HG02678 (cell line): ENCODE data around the gene STK17A.
"Not testable (repeated sequence)": the region's sequence is repeated elsewhere in the genome, so short reads cannot be mapped to it uniquely, and the experiment has no call there.

ENCODE experiments used
- ATAC-seq: cut with Tn5 transposase; IDR thresholded peaks from one replicate; pipeline ENCODE4 v1.9.1; 2021; ENCODE audit warnings: mild to moderate bottlenecking, moderate library complexity; ENCODE audit not compliant: unreplicated experiment

Gene STK17A

DNA sequence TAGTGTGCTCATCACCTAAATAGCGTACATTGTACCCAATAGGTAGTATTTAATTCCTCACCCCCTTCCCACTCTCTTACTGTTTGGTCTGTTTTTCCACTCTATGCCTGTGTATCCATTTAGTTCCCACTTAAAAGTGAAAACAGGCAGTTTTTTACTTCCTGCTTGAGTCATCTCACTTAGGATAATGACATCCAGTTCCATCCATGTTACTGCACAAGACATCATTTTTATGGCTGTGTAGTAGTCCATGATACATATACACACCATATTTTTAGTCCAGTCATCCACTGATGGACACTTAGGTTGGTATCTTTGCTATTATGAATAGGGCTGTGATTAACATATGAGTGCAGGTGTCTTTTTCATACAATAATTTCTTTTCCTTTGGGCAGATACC, 10.1 kb downstream of the STK17A start:
- no peak for ATAC-seq

DNA sequence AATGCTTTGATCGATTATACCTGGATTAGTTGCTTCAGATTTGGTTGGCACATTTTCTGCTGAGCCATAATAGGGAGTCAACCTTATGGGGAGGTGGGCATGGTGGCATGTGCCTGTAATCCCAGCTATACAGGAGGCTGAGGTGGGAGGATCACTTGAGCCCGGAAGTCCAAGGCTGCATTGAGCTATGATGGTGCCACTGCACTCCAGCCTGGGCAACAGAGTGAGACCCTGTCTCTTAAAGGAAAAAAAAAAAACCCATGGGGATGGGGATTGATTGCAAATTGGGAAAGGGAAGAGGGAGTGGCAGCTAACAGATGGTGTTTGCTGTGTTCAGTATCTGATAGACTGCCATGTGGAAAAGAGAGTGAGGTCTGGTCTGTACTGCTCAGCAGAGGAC, 11.1 kb downstream of the STK17A start:
- ATAC-seq, result no peak

DNA sequence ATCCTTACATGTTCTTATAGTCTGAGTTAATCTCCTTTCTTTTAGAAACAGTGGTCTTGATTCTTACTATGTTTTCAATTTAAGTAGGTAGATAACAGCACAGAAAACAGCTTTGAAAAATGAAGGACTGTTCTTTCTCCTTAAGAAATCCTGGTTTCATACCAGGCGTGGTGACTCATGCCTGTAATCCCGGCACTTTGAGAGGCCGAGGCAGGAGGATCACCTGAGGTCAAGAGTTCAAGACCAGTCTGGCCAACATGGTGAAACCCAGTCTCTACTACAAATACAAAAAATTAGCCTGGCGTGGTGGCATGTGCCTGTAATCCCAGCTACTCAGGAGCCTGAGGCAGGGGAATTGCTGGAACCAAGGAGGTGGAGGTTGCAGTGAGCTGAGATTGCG, 13.5 kb downstream of the STK17A start:
- ATAC-seq, result not testable (repeated sequence)

DNA sequence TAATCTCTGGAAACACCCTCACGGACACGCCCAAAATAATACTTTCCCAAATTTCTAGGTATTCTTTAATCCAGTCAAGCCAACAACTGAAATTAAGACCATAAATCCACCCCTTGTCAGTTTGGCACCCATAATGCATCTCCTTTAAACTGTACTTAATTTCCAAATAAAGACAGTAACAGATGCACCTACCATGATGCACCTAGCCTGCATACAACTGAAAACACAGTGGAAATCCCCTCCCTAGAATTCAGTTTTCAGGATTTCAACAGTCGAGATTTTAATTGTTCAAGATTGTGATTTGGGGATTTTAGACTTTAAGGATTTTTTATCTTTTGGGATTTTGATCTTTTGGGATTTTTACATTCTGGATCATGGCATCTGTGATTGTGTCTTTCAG, 17.1 kb downstream of the STK17A start:
- no peak for ATAC-seq

DNA sequence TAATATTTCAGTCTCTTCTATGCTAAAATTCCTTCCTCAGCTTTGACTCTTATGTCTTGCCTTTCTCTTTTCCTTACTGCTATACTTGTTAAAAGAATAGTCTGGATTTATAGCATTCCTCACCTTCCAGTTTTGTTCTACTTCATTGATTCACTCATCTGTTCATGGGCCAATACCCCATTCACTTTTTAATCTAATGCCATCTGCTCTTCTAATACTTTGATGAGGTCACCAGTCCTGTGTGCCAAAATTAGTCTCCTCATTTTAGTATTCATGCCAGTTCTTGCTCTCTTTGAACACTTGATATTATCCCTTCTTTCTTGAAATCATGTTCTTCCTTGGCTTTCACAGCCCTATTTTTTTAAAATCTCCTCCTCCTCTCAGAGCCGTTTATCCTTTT, 19.3 kb downstream of the STK17A start:
- no peak for ATAC-seq

DNA sequence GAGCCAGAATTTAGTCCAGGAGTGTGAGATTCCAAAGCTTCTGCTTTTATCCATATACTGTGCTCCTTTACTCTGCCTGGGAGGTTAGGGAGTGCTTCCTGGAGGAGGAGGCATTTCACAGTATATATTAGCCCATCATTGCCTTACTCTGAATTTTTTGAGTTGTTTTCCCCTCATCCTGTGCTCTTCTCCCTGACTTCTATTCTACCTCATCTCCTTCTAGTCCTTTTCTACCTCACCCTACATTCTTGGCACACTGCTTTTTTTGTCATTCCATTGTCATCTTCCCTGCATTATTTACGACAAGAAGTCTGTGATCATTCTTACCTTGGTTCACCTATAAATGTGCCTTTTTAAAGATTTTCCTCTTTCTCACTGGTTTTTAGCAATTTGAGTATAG, 21.3 kb downstream of the STK17A start:
- no peak for ATAC-seq

DNA sequence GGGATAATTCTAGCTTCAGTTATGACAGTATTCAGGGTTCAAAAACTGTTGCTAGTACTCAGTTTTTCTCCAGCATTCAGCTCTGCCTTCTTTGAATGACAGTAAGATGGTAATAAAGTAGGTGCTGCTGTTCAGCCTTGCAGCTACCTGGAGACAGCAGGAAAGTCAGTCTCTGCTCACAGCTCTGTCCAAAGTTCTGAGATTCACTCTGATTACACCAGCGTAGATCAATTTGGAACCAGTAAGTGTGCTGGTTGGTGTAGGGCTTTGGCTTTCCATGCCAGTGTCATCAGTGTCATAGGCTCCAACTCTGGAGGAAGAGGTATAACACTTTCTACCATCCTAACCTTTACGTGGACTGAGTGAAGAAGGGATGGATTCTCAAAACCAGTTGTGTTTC, 26.2 kb downstream of the STK17A start:
- no peak for ATAC-seq

DNA sequence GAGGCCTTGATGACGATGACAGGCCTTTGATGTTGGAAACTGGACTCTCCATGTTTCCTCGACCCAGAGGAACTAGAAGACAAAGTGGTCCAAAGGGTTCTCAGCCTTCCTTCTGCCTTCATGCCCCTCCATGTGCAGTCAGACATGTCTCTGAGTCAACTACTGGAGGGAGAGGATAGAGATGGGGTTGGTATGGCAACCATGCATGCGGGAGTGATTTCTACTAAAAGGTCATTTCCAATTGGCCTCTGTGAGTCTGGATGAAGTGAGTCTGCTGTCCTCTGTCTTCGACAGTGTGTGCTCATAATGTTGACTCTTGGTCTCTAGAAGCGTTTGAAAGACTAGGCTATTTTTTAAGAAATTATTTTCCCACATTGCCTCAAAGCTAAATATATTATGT, 29.2 kb downstream of the STK17A start:
- ATAC-seq, result no peak

DNA sequence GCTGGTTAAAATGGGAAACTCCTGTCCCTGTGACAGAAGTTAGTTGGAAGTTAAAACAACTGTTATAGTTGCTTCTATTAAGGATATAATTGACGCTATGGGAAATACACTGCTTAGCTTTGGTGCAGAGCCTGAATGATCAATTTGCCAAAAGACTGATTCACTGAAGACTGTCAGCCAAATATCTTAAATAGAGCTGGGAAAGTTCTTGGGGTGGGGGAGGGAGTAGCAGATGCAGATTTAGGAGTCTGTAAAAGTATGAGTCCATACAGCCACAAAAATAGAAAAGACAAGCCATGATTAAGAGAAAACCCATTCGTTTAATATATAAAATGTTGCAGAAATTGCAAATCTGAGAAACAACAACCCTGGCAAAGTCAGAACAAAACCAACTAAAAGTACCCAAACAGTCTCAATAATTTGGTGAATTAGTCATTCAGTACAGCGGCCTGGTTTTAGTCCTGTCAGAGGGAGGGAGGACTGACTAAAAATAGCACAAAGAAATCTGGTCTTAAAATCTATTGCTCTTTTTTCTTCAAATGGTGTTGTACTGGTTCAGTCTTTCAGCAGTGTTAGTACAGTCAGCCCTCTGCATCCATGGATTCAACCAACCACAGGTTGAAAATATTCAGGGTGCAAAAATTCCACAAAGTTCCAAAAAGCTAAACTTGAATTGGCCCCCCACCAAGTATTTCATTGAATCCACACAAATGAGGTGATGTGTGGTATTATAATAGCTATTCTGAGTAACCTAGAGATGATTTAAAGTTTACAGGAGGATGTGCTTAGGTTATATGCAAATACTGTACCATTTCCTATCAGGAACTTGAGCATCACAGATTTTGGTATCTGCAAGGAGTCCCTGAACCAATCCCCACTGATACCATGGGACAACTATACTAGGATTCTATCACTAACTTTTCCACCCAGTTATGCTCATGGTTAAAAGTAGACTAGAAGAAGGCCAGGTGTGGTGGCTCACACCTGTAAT, 30.0 kb downstream of the STK17A start:
- peak; percentile 68 for ATAC-seq

DNA sequence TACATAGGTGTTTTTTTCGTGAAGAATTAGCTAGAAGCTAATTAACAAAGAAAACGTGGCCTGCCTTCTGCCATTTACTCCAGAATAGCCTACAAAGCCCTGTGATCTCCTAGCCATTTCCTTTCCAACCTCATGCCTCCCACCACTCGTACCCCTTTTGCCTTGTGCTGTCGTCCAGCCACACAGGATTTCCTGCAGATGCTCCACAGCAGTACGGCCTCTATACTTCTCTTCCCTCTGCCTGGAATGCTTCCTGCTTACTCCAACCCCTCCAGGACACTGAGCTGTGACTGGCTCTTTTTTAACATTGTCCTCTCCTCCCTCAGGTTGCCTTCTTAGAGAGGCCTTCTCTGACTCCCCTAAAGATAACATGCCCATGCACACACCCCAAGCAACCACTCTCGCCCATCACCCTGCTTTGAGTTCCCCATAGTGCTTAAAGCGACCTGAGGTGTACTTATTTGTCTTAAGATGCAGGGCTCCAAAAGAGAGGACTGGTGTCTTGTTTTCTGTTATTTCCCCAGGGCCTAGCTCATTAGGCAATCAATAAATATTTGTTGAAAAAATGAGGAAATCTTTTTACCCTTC, 32.7 kb downstream of the STK17A start:
- no peak for ATAC-seq

DNA sequence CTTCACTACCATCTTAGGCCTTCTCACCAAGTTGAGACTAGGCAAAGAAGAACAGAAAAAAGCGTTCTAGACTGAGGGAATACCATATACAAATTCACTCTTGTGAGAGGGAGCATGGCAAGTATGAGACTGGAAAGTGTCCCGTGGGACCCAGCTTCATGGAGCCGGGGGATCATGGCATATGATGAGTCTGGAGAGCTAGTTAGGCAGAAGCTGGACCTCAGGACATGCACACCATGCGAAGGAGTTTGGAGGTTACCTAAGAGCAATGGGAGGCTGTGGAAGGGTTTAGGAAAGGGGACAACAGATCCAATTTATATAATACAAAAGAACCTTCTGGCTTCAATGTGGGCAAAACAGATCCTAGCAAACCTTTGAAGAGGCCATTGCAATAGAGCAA, 34.1 kb downstream of the STK17A start:
- ATAC-seq, result no peak

DNA sequence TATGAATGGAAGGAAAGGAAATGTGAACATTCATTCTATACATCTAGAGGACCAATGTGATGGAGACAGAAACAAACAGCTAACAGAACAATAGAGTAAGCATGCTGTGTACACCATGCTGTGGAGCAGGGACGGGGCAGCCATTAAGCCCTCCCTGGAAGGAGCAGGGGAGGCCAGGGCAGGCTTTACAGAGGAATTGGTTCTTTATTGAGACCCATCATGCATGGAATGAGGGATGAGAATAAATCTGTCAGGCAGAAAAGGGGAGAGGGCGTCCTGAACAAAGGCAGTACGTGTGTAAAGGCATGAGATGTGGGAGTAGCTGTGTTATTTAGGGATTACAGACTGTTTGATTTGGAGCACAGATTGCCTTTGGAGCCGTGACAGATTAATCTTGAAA, 35.2 kb downstream of the STK17A start:
- ATAC-seq, result no peak

DNA sequence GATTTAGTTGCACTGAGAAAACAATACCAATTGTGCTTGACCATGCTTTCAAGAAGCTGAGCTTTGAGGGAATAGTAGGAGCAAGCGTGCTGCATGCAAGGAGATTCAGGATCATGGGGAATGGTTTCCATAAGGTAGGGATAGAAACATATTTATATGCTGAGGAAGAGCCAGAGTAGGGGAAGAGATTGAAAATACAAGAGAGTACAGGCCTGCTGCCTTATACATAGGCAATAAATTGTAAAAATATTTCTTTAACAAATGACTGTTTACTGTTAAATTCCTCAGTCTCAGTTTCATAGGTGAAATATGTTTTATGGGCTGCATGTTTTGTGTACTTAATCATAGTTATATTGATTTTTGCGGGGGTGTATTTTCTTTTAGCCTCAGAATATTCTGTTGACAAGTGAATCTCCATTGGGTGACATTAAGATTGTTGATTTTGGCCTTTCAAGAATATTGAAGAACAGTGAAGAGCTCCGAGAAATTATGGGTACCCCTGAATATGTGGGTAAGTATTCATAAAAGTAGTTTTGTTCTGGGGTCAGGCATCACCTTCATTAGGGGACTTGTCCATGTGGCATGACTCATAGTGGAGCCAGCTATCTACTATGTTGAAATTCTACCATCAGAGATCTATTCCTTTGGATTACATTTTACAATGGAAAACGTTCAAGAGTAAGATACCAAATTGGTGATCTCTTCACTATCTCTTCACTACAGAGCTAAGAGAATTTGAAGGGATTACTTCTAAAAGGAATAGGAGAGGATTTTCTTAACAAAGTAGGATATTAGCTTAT, 36.5 kb downstream of the STK17A start:
- ATAC-seq, result no peak

DNA sequence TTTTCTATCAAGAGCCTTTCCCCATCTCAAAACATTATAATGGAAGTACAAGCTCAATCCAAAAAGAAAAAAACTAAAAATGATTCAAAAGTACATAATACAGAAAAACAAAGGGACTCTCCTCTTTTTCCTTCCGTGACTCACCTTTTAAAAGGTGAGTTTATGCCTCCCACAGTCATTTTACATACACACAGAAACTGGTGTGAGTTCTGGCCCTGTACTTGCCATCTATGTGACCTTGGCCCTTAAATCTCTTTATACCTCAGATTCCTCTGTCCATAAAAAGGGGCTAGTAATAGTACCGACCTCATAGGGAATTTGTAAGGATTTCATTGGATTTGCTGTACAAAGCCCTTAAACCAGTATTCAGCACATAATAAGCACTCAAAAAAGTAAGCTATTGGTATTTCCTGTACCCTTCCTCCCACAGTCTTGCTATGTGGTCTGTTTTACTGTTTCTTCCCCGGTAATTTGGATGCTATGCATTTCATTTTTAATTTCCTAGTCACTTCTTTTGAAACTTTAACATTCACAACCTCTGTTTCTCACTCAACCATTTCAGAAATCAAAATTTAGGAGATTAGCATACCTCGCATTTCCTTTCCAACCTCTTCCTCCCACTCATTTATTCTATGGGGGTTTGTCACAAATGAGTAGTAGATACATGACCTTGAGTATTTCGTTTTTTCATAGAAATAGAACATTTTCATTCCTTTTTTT, 39.0 kb downstream of the STK17A start:
- no peak for ATAC-seq

DNA sequence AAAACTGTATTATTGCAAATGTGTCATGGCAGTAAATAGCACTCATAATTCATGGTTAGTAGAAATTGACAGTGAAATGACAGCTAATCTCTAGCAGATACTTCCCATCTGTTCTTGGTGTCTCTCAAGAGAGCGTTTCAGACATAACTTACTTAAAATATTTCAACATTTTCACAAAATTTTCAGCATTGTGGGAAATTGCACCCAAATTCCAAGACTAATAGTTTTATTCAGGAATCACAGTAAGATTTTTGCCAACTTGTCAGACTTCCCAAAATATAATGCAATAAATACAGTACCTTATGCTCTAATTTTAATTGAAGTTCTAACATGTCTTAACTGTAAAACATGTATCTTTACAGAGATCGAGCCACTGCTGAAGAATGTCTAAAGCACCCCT, 41.2 kb downstream of the STK17A start:
- ATAC-seq, result no peak

DNA sequence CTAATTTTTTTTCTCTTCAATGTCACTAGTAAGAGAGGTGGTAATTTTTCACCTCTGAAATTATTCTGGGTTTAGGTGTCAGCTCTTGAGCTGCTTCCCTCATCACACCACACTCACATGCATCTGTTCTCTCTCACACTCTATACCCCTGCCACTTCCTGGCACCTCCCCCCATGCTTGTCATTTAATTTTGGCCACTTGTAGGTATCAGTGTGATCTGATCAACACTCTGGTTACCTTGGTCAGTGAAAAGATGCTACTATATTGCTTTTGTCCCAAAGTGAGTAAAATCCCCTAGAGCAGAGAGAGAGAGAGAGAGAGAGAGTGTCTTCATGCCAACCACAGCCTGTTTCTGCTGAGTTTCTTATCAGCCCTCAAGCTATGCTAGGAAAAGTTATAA, 42.5 kb downstream of the STK17A start:
- peak; percentile 55 for ATAC-seq

DNA sequence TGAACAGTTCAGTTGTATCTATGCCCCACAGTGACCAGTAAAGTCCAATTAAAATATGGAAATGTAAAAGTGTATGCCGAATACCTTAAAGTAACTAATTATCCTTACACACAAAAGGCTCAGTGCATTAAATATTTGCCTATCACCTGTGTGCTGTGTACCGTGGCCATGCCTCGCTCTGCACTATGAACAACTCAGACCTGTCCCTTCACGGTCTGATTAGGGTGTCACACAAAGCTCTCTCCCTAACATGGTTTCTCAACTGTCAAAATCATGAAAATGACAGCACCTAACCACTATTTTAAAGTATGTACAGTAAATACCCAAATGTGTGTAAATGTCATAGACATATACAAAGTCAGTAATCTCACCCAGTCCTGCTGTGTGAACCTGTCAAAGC, 43.1 kb downstream of the STK17A start:
- ATAC-seq, result no peak

DNA sequence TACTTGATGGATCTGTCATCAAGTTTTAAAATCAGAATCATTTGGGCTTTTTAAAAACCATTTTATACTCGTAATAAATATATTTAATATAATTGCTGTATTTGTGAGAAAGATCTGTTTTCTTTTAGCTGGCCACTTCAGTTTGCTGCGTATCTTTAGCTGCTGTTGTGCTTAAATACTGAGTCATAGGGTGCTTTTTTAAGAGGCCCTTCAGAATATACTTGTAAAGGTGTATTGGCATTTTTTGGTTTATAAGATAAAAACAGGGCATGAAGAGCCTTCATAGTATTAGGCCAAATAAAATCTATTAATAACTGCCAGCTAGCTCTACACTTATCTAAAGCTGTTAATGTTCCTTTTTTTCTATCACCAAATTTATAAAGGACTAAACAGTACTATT, 43.8 kb downstream of the STK17A start:
- ATAC-seq, result no peak

DNA sequence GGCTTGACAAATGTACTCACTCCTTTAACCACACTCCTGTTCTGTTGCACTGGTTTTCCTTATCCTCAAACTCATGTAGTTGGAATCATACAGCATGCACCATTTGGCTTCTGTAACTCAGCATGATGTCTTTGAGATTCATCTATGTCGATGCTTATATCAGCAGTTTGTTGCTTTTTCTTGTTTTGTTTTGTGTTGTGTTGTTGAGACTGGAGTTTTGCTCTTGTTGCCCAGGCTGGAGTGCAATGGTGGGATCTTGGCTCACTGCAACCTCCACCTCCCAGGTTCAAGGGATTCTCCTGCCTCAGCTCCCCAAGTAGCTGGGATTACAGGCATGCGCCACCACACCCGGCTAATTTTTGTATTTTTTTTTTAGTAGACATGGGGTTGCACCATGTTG, 44.9 kb downstream of the STK17A start:
- ATAC-seq, result not testable (repeated sequence)

DNA sequence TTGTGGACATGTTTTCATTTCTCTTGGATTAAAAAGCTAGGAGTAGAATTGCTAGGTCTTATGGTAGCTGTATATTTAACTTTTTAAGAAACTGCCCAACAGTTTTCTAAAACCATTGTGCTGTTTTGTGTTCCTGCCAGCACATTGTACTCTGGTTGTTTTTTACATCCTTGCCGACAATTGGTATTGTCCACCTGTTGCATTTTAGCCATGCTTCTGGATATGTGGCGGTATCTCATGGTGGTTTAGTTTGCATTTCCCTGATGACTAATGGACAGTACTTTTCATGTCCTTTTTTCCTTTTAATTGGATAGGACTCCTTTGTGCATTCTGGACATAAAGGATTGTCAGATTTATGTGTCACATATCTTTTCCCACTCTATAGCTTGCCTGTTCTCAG, 45.5 kb downstream of the STK17A start:
- no peak for ATAC-seq

DNA sequence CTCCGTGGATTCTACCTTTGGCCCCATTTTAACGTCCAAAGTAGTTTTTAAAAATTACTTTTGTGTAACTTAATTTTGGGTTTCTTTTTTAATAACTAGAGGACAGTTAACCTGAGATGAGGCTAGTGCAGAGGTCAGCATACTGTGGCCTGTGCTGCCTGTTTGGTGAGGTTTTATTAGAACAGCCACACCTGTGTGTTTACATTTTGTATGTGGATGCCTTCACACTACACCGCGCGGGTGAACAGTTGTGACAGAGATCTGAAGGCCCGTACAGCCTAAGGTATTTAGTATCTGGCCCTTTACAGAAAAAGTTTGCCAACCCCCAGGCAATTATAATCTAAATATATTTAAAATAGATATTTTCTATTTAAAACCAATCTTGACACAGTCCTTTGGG, 46.9 kb downstream of the STK17A start:
- ATAC-seq, result no peak
